Neuronal stem cell (in vitro differentiated cells): ENCODE data around the gene ANKS1B.

ENCODE experiments used
- DNase-seq: peaks from one replicate; pipeline ENCODE4 v3.0.0-alpha.2; 2013; ENCODE audit warnings: low spot score
- H2AFZ ChIP-seq: one replicate; pipeline ENCODE4 v1.6.1; 2013; ENCODE audit warnings: mild to moderate bottlenecking, low read length, inconsistent platforms
- H2AK5ac ChIP-seq: 2 replicates; pipeline ENCODE4 v1.6.1; 2013; ENCODE audit warnings: low read depth, mild to moderate bottlenecking, inconsistent platforms, low read length, moderate library complexity, mixed read lengths
- H2BK120ac ChIP-seq: 2 replicates; pipeline ENCODE4 v1.6.1; 2013; ENCODE audit warnings: low read depth, mild to moderate bottlenecking, inconsistent platforms, low read length, moderate library complexity, mixed read lengths
- H2BK12ac ChIP-seq: one replicate; pipeline ENCODE4 v1.6.1; 2013; ENCODE audit warnings: low read length, inconsistent platforms
- H2BK15ac ChIP-seq: 2 replicates; pipeline ENCODE4 v1.6.1; 2013; ENCODE audit warnings: mild to moderate bottlenecking, low read length, inconsistent platforms, mixed read lengths
- H2BK5ac ChIP-seq: one replicate; pipeline ENCODE4 v1.6.1; 2013; ENCODE audit warnings: inconsistent platforms, mild to moderate bottlenecking, low read length, moderate library complexity
- H3K14ac ChIP-seq: one replicate; pipeline ENCODE4 v1.6.1; 2013; ENCODE audit warnings: low read length, inconsistent platforms
- H3K18ac ChIP-seq: 2 replicates; pipeline ENCODE4 v1.6.1; 2013; ENCODE audit warnings: low read length, inconsistent platforms
- H3K23ac ChIP-seq: 2 replicates; pipeline ENCODE4 v1.6.1; 2013; ENCODE audit warnings: low read depth, mild to moderate bottlenecking, mixed read lengths, low read length, inconsistent platforms; ENCODE audit not compliant: poor library complexity
- H3K27ac ChIP-seq: replicated peaks from 3 replicates; pipeline ENCODE4 v1.5.1; 2013; ENCODE audit warnings: low read length, inconsistent platforms
- H3K27me3 ChIP-seq, 3 experiments: 2 replicates each; pipeline ENCODE4 v1.6.1; 2013; ENCODE audit warnings: low read length in 3 of 3, mild to moderate bottlenecking in 2 of 3, inconsistent platforms in 1 of 3, low read depth in 1 of 3, mixed read lengths in 1 of 3, moderate library complexity in 1 of 3; ENCODE audit not compliant: control insufficient read depth in 3 of 3, insufficient read depth in 3 of 3
- H3K36me3 ChIP-seq, 2 donors: replicated peaks in 1 of 2; 2 replicates each; pipeline ENCODE4 v1.6.1; 2013; ENCODE audit warnings: low read length in 2 of 2; ENCODE audit not compliant: control insufficient read depth in 2 of 2, insufficient read depth in 2 of 2
- H3K4ac ChIP-seq: 2 replicates; pipeline ENCODE4 v1.6.1; 2013; ENCODE audit warnings: inconsistent platforms, mild to moderate bottlenecking, low read length, moderate library complexity
- H3K4me1 ChIP-seq, 2 donors: 1 replicate in 1 of 2; 2 replicates in 1 of 2; pipeline ENCODE4 v1.6.1; 2013; ENCODE audit warnings: low read length in 2 of 2, low read depth in 1 of 2; ENCODE audit not compliant: control insufficient read depth in 2 of 2, insufficient read depth in 1 of 2
- H3K4me2 ChIP-seq: one replicate; pipeline ENCODE4 v1.6.1; 2013; ENCODE audit warnings: mild to moderate bottlenecking, low read length, inconsistent platforms; ENCODE audit not compliant: insufficient read depth, poor library complexity, severe bottlenecking
- H3K4me3 ChIP-seq, 2 donors: 2 replicates each; pipeline ENCODE4 v1.5.1; 2013; ENCODE audit warnings: low read length in 2 of 2, mild to moderate bottlenecking in 2 of 2, inconsistent platforms in 1 of 2, moderate library complexity in 1 of 2
- H3K79me1 ChIP-seq: one replicate; pipeline ENCODE4 v1.6.1; 2013; ENCODE audit warnings: low read depth, mild to moderate bottlenecking, inconsistent platforms, low read length, moderate library complexity
- H3K9ac ChIP-seq: one replicate; pipeline ENCODE4 v1.6.1; 2013; ENCODE audit warnings: mild to moderate bottlenecking, low read depth, low read length, inconsistent platforms; ENCODE audit not compliant: poor library complexity
- H3K9me3 ChIP-seq, 2 donors: replicated peaks in 1 of 2; 2 replicates each; pipeline versions ENCODE3 to v1.6.1; 2013; ENCODE audit warnings: low read length in 2 of 2, mild to moderate bottlenecking in 2 of 2, inconsistent platforms in 1 of 2, low read depth in 1 of 2, mixed read lengths in 1 of 2, moderate library complexity in 1 of 2; ENCODE audit not compliant: control insufficient read depth in 2 of 2, insufficient read depth in 1 of 2
- H4K8ac ChIP-seq: one replicate; pipeline ENCODE4 v1.6.1; 2013; ENCODE audit warnings: low read depth, mild to moderate bottlenecking, inconsistent platforms, low read length, moderate library complexity
- H4K91ac ChIP-seq: one replicate; pipeline ENCODE4 v1.6.1; 2013; ENCODE audit warnings: low read length, low read depth, mild to moderate bottlenecking, inconsistent platforms; ENCODE audit not compliant: poor library complexity
- WGBS, 2 donors: extraction: QIAGEN DNeasy Blood & Tissue Kit; methylation state at CpG; one replicate each; pipeline ENCODE4 v1.1.7; 2013; ENCODE audit warnings: missing lambda C conversion rate in 2 of 2, mixed read lengths in 1 of 2; ENCODE audit not compliant: insufficient read length in 2 of 2, insufficient replicate concordance in 1 of 2; ENCODE audit errors: extremely low coverage in 2 of 2; 5-methylcytosine and 5-hydroxymethylcytosine counted together

The ANKS1B gene

DNA sequence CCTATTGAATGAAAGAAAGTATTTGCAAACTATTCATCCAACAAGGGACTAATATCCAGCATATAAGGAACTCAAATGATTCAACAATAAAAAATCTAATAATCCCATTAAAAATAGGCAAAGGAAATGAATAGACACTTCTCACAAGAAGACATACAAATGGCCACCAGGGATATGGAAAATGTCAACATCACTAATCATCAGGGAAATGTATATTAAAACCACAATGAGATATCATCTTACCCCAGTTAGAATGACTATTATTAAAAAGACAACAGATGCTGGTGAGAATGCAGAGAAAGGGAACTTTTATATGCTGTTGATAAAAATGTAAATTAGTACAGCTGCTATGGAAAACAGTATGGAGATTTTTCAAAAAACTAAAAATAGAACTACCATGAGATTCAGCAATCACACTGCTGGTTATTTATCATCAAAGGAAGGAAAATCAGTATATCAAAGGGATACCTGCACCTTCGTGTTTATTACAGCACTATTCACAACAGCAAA is 247.9 kb downstream of the ANKS1B start:
- WGBS, 2 donors: no CpG with 5 or more reads among the region's 1 CpG
- Histone ChIP-seq H3K4ac (no peak overlapping the region), H2AFZ (no peak overlapping the region), H2BK5ac (no peak overlapping the region), H4K8ac (no peak overlapping the region), H3K4me2 (no peak overlapping the region), H3K4me1 (no peaks in the 10 kb centered on the region), H3K18ac (no peak overlapping the region), H3K27ac (no peak overlapping the region), H3K27me3 (no peaks in the 10 kb centered on the region), H2BK12ac (no peak overlapping the region), H3K23ac (no peak overlapping the region), H3K9ac (no peak overlapping the region), H2BK15ac (no peak overlapping the region), H4K91ac (no peak overlapping the region), H3K14ac (no peak overlapping the region), H3K79me1 (no peaks in the 10 kb centered on the region), H3K9me3 (no peaks in the 10 kb centered on the region), H3K4me3 (no peak overlapping the region), H2BK120ac (no peak overlapping the region), H3K36me3 (no peaks in the 10 kb centered on the region), H2AK5ac (no peak overlapping the region)
- no peak for DNase-seq

DNA sequence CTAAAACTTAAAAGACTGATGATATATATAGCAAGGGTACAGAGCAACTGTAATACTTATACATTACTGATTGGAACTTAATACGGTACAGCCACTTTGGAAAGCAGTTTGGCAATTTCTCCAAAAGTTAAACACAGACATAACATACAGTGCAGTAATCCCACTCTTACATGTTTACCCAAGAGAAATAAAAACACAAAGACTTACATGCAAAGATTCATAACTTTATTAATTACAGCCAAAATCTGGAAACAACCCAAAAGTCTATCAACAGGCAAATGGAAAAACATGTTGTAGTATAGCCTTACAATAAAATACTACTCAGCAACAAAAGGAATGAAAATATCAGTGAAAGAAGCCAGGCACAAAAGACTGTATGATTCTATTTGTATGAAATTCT is 252.6 kb downstream of the ANKS1B start:
- H4K8ac ChIP-seq: no peak overlapping the region
- H2BK120ac ChIP-seq: no peak overlapping the region
- no peak overlapping the region for H3K4me3 ChIP-seq
- no peaks in the 10 kb centered on the region for H3K36me3 ChIP-seq
- H3K27ac ChIP-seq: no peak overlapping the region
- no peak overlapping the region for H3K4me2 ChIP-seq
- no peak overlapping the region for H3K14ac ChIP-seq
- no peak for DNase-seq
- no peak overlapping the region for H3K9ac ChIP-seq
- no peak overlapping the region for H3K4ac ChIP-seq
- H3K4me1 ChIP-seq: no peaks in the 10 kb centered on the region
- no peak overlapping the region for H2BK12ac ChIP-seq
- H3K27me3 ChIP-seq: no peaks in the 10 kb centered on the region
- no peaks in the 10 kb centered on the region for H3K9me3 ChIP-seq
- H2AFZ ChIP-seq: no peak overlapping the region
- H3K18ac ChIP-seq: no peak overlapping the region
- WGBS, 2 donors: no CpG with 5 or more reads among the region's 1 CpG
- H3K23ac ChIP-seq: no peak overlapping the region
- no peak overlapping the region for H2BK5ac ChIP-seq
- H2BK15ac ChIP-seq: no peak overlapping the region
- no peak overlapping the region for H4K91ac ChIP-seq
- no peak overlapping the region for H2AK5ac ChIP-seq
- H3K79me1 ChIP-seq: no peaks in the 10 kb centered on the region

DNA sequence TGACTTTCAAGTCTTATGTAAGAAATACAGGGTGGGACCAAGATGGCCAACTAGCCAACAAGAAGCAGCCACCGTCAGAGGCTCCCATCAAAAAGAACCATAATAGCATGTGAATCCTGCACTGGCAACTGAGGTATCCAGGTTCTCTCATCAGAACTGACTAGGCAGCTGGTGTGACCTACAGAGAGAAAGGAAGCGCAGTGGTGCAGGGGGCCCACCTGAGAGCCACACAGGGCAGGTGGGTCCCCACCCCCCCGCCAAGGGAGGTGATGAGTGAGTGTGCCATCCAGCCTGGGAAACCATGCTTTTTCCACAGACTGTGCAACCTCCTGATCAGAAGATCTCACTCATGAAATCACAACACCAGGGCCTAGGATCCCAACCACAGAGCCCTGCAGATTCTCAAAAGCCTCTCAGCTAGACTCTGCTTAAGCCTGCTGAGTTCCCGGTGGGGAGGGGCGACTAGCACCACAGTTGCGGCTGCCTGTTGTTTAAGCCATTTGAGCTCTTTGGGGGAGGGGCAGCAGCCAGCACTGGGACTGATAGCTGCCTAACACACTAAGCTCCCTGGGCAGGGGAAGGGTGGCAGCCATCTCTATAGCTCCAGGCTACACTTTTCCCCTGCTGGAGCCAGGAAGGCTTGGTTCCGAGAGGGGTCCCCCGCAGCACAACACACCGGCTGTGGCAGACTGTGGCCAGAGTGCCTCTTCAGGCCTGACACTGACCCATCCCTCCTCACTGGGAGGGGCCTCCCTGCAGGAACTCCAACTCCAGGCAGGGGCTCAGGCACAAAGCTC is 261.8 kb downstream of the ANKS1B start:
- Histone ChIP-seq H2BK15ac (no peak overlapping the region), H2AFZ (peak overlapping the region; percentile 29), H3K18ac (peak overlapping the region; percentile 62), H3K27me3 (no peaks in the 10 kb centered on the region), H3K4me3 (no peak overlapping the region), H3K36me3 (no peaks in the 10 kb centered on the region), H2BK12ac (no peak overlapping the region), H2BK120ac (no peak overlapping the region), H3K14ac (no peak overlapping the region), H3K4ac (no peak overlapping the region), H3K79me1 (no peaks in the 10 kb centered on the region), H3K9ac (no peak overlapping the region), H2BK5ac (no peak overlapping the region), H3K4me1 (peaks cover 0 to 3% of the 10 kb centered on the region in 2 donors), H3K9me3 (peaks cover 0 to 2% of the 10 kb centered on the region in 2 donors), H4K91ac (no peak overlapping the region), H3K23ac (no peak overlapping the region), H4K8ac (no peak overlapping the region), H3K27ac (no peak overlapping the region), H3K4me2 (no peak overlapping the region), H2AK5ac (no peak overlapping the region)
- no CpG with 5 or more reads among the region's 9 CpGs for WGBS, 2 donors
- peak; percentile 3 for DNase-seq

DNA sequence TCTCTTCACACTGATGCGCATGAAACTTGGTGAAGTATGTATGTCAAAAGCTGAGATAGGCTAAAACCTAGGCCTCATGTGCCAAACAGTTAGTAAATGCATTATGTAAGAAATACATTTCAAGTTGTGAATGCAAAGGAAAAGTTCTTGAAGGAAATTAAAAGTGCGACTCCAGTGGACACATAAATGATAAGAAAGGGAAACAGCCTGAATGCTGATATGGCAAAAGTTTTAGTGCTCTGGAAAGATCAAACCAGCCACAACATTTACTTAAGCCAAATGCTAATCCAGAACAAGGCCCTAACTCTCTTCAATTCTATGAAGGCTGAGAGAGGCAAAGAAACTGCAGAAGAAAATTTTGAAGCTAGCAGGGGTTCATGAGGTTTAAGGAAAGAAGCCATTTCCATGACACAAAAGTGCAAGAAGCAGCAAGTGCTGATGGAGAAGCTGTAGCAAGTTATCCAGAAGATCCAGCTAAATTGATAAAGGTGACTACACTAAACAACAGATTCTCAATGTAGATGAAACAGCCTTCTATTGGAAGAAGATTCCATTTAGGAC is 262.9 kb downstream of the ANKS1B start:
- Histone ChIP-seq H3K4ac (no peak overlapping the region), H3K9ac (no peak overlapping the region), H3K4me3 (no peak overlapping the region), H3K9me3 (peaks cover 0 to 2% of the 10 kb centered on the region in 2 donors), H3K27me3 (no peaks in the 10 kb centered on the region), H4K8ac (no peak overlapping the region), H3K27ac (no peak overlapping the region), H4K91ac (no peak overlapping the region), H2BK12ac (no peak overlapping the region), H2BK15ac (no peak overlapping the region), H2AK5ac (no peak overlapping the region), H2BK120ac (no peak overlapping the region), H3K23ac (no peak overlapping the region), H3K14ac (no peak overlapping the region), H2AFZ (no peak overlapping the region), H3K18ac (no peak overlapping the region), H3K4me2 (no peak overlapping the region), H3K79me1 (no peaks in the 10 kb centered on the region), H3K4me1 (peaks cover 0 to 3% of the 10 kb centered on the region in 2 donors), H2BK5ac (no peak overlapping the region), H3K36me3 (no peaks in the 10 kb centered on the region)
- WGBS, 2 donors: no CpG with 5 or more reads among the region's 2 CpGs
- DNase-seq: no peak
